Measurements from ENCODE around the gene EID2B.

DNA sequence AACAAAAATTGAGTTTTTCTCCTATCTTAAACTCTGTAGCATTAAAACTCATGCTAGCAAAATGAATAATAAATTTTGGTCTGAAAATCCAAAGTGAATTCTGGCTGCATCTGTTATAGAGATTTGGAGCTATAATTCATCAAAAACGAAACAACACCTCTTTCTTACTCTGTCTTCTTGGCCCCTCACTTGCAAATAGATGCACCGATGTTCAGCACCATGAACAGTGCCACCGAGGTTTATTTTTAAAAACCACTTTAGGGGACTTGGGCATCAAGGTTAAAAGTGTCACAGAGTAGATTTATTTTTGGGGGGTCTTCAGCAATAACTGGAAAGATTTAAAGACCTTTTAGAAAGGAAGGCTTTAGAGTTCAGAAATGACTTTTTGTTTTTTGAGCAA, 33.4 kb upstream of the EID2B start:
- TF ChIP-seq POLR2AphosphoS5 (IDR thresholded peaks at IDR 0.05; ENCODE audit: low read depth, low read length) = no peak
- no peak for TF ChIP-seq POLR2A (IDR thresholded peaks at IDR 0.05; ENCODE audit: low read depth, low read length)
- no peak for TF ChIP-seq TAF1 (IDR thresholded peaks at IDR 0.05; ENCODE audit: low read depth, low read length)
- no peak for TF ChIP-seq POU2F2 (IDR thresholded peaks at IDR 0.05; ENCODE audit: low read depth, low read length)
